ENCODE measurements around the gene EBF4.

Gene EBF4

GRCh38 chr20:2692036-2692885 is at the start of gene EBF4:
TSS of gene EBF4 (plus strand) at chr20:2692780. CDS start at chr20:2693646, 866 bp downstream.
- peak; percentile 67 for DNase-seq (ENCODE audit: low spot score)

GRCh38 chr20:2643708-2644107 is 48.9 kb upstream of the EBF4 start:
- DNase-seq (ENCODE audit: low spot score), result no peak

- DNase-seq (ENCODE audit: low spot score), result peak; percentile 94
Measured at GRCh38 chr20:2651772-2652723, 40.5 kb upstream of the EBF4 start, which contains the start of gene NOP56. TSS of gene NOP56 (plus strand) at chr20:2652632. CDS start at chr20:2652661, 29 bp downstream.

- peak; percentile 76 for DNase-seq (ENCODE audit: low spot score)
Measured at GRCh38 chr20:2652724-2653555, 39.6 kb upstream of the EBF4 start.

- no peak for DNase-seq (ENCODE audit: low spot score)
Measured at GRCh38 chr20:2653556-2654383, 38.8 kb upstream of the EBF4 start.

- no peak for DNase-seq (ENCODE audit: low spot score)
Measured at GRCh38 chr20:2654384-2654822, 38.2 kb upstream of the EBF4 start.

- no peak for DNase-seq (ENCODE audit: low spot score)
Measured at GRCh38 chr20:2654831-2655230, 37.7 kb upstream of the EBF4 start.

- DNase-seq (ENCODE audit: low spot score), result no peak
Measured at GRCh38 chr20:2655331-2656116, 37.1 kb upstream of the EBF4 start.

- no peak for DNase-seq (ENCODE audit: low spot score)
Measured at GRCh38 chr20:2656471-2657117, 36.0 kb upstream of the EBF4 start.

- no peak for DNase-seq (ENCODE audit: low spot score)
Measured at GRCh38 chr20:2657241-2657640, 35.3 kb upstream of the EBF4 start.

- no peak for DNase-seq (ENCODE audit: low spot score)
Measured at GRCh38 chr20:2657674-2658073, 34.9 kb upstream of the EBF4 start.

- no peak for DNase-seq (ENCODE audit: low spot score)
Measured at GRCh38 chr20:2658414-2659354, 33.9 kb upstream of the EBF4 start.

- DNase-seq (ENCODE audit: low spot score), result no peak
Measured at GRCh38 chr20:2659547-2659946, 33.0 kb upstream of the EBF4 start.

- DNase-seq (ENCODE audit: low spot score), result no peak
Measured at GRCh38 chr20:2663364-2663886, 29.2 kb upstream of the EBF4 start.

GRCh38 chr20:2663887-2664719 is 28.5 kb upstream of the EBF4 start, which contains the start of gene IDH3B:
TSS of gene IDH3B (minus strand) at chr20:2664216. CDS start at chr20:2664188, 28 bp downstream.
- peak; percentile 88 for DNase-seq (ENCODE audit: low spot score)

GRCh38 chr20:2671977-2672376 is 20.6 kb upstream of the EBF4 start:
- no peak for DNase-seq (ENCODE audit: low spot score)

- DNase-seq (ENCODE audit: low spot score), result no peak
Measured at GRCh38 chr20:2672446-2672845, 20.1 kb upstream of the EBF4 start.
